Raji (cell line): ENCODE measurements around the gene CCDC9B.

Experiments used
- POLR2A ChIP-seq: IDR thresholded peaks from 2 replicates; pipeline ENCODE4 v1.6.1; 2011; ENCODE audit warnings: low read depth, low read length, control low read depth; ENCODE audit not compliant: insufficient read depth

The CCDC9B gene

GRCh38 chr15:40289140-40289775, 51.5 kb downstream of the CCDC9B start:
- TF ChIP-seq POLR2A = no peak

- TF ChIP-seq POLR2A = no peak
These were observed 52.8 kb downstream of the CCDC9B start for GRCh38 chr15:40287968-40288367.

GRCh38 chr15:40287505-40287904, 53.2 kb downstream of the CCDC9B start:
- no peak for TF ChIP-seq POLR2A

- TF ChIP-seq POLR2A = no peak
These were observed 53.9 kb downstream of the CCDC9B start for GRCh38 chr15:40286794-40287193.

GRCh38 chr15:40286061-40286532, 54.6 kb downstream of the CCDC9B start:
- TF ChIP-seq POLR2A = no peak

GRCh38 chr15:40285554-40286011, 55.2 kb downstream of the CCDC9B start:
- TF ChIP-seq POLR2A = no peak

- TF ChIP-seq POLR2A = no peak
These were observed 55.6 kb downstream of the CCDC9B start for GRCh38 chr15:40285151-40285550.

- no peak for TF ChIP-seq POLR2A
These were observed 57.0 kb downstream of the CCDC9B start for GRCh38 chr15:40283615-40284300.

GRCh38 chr15:40282869-40283614, 57.7 kb downstream of the CCDC9B start, which contains the start of gene ANKRD63:
Gene ANKRD63, minus strand, starts transcription at chr15:40283064. Its CDS starts 478 bp downstream, at chr15:40282586.
- TF ChIP-seq POLR2A = no peak

- no peak for TF ChIP-seq POLR2A
These were observed 58.4 kb downstream of the CCDC9B start for GRCh38 chr15:40282147-40282868.

GRCh38 chr15:40281801-40282146, 59.0 kb downstream of the CCDC9B start:
- TF ChIP-seq POLR2A = no peak
